Astrocyte of the spinal cord (primary cell): ENCODE results near the gene CASQ2.
A peak's percentile ranks its signal among the peaks of the same experiment; 100 is the strongest.

ENCODE experiments used
- DNase-seq: peaks from one replicate; pipeline ENCODE4 v3.0.0; 2011; ENCODE audit warnings: low read depth, low spot score
- H3K4me3 ChIP-seq: 2 replicates; pipeline ENCODE4 v1.5.1; 2011; ENCODE audit warnings: low read depth, mild to moderate bottlenecking, low read length, moderate library complexity
- in situ Hi-C: cut with HindIII; loops from 2 replicates; pipeline ENCODE4 v1.10.0; 2017; ENCODE audit warnings: low sequenced_read_pairs
- TF ChIP-seq, protein P1 (sequence below): IDR thresholded peaks from 2 replicates; pipeline ENCODE4 v1.5.1; 2012; ENCODE audit warnings: low read depth, mild to moderate bottlenecking, low read length, inconsistent platforms

Gene CASQ2

GRCh38 chr1:115655916-115656315 lies 112.6 kb downstream of the CASQ2 start:
- H3K4me3 ChIP-seq, result no peak overlapping the region
- in situ Hi-C loops, result no loop called here
- DNase-seq, result no peak
- TF ChIP-seq, protein P1, sequence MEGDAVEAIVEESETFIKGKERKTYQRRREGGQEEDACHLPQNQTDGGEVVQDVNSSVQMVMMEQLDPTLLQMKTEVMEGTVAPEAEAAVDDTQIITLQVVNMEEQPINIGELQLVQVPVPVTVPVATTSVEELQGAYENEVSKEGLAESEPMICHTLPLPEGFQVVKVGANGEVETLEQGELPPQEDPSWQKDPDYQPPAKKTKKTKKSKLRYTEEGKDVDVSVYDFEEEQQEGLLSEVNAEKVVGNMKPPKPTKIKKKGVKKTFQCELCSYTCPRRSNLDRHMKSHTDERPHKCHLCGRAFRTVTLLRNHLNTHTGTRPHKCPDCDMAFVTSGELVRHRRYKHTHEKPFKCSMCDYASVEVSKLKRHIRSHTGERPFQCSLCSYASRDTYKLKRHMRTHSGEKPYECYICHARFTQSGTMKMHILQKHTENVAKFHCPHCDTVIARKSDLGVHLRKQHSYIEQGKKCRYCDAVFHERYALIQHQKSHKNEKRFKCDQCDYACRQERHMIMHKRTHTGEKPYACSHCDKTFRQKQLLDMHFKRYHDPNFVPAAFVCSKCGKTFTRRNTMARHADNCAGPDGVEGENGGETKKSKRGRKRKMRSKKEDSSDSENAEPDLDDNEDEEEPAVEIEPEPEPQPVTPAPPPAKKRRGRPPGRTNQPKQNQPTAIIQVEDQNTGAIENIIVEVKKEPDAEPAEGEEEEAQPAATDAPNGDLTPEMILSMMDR, result no peak

GRCh38 chr1:115655306-115655663 lies 113.2 kb downstream of the CASQ2 start:
- H3K4me3 ChIP-seq, result no peak overlapping the region
- TF ChIP-seq, protein P1, result no peak
- no peak for DNase-seq
- in situ Hi-C loops, result no loop called here

- peak; percentile 37 for DNase-seq
- TF ChIP-seq, protein P1, result no peak
- in situ Hi-C loops, result no loop called here
- no peak overlapping the region for H3K4me3 ChIP-seq
These were observed 113.7 kb downstream of the CASQ2 start for GRCh38 chr1:115654663-115655305.

- in situ Hi-C loops, result no loop called here
- TF ChIP-seq, protein P1, result no peak
- no peak for DNase-seq
- H3K4me3 ChIP-seq, result no peak overlapping the region
These were observed 114.4 kb downstream of the CASQ2 start for GRCh38 chr1:115654125-115654524.

- in situ Hi-C loops, result no loop called here
- TF ChIP-seq, protein P1, result no peak
- no peak for DNase-seq
- no peak overlapping the region for H3K4me3 ChIP-seq
These were observed 116.2 kb downstream of the CASQ2 start for GRCh38 chr1:115652236-115652788.

DNA sequence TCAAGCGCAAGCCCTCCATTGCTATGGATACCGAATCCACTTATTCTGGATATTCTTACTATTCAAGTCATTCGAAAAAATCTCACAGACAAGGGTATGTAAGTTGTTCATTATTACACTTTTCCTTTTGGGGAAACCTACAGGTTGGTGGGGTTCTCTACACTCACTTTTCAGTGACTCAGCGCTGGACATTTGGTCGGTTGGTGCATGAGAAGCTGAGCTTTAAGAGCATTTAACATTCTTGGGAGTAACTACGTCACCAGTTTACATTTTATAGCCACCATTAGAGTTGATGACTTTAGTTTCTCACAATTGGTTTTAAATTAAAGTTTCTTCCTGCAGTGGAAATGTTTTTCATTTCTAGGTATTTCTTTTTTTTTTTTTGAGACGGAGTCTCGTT lies 117.1 kb downstream of the CASQ2 start:
- DNase-seq, result no peak
- H3K4me3 ChIP-seq, result no peak overlapping the region
- in situ Hi-C loops, result no loop called here
- TF ChIP-seq, protein P1, result no peak

GRCh38 chr1:115650961-115651360 lies 117.6 kb downstream of the CASQ2 start:
- in situ Hi-C loops, result no loop called here
- H3K4me3 ChIP-seq, result no peak overlapping the region
- no peak for DNase-seq
- TF ChIP-seq, protein P1, result no peak
